Activated CD8-positive, alpha-beta T cell treated with anti-CD3 and anti-CD28 coated beads for 36 hours (primary cell): Measurements from ENCODE around the gene TUNAR. TPM values are rescaled to one million over a fixed set of nuclear protein-coding genes. Genes with fewer than 3 reads are reported as not detected.

Experiments used
- ATAC-seq: fragments of 200-7000 bp; cut with Tn5 transposase; one replicate; pipeline ENCODE4 v1.10.0; 2021; ENCODE audit warnings: mild to moderate bottlenecking, moderate library complexity
- CTCF ChIA-PET: fragments of 350-600 bp; sonication (Branson Sonifier 250); formaldehyde crosslinking; loops from one replicate; lab custom pipeline; 2021; ENCODE audit warnings: antibody characterized with exemption; lab: Charles Lee
- POLR2A ChIA-PET: fragments of 350-600 bp; sonication (Branson Sonifier 250); formaldehyde crosslinking; loops from one replicate; lab custom pipeline; 2021; ENCODE audit warnings: antibody characterized with exemption; lab: Charles Lee
- DNase-seq: peaks from one replicate; pipeline ENCODE4 v3.0.0-alpha.2; 2020
- H3K27ac Mint-ChIP-seq: one replicate; pipeline ENCODE4 v1.8.0; 2021; ENCODE audit warnings: mild to moderate bottlenecking, mixed read lengths
- H3K27me3 Mint-ChIP-seq: one replicate; pipeline ENCODE4 v1.8.0; 2021; ENCODE audit warnings: mixed read lengths
- H3K36me3 Mint-ChIP-seq: one replicate; pipeline ENCODE4 v1.8.0; 2021; ENCODE audit warnings: low read depth, mixed read lengths
- H3K4me1 Mint-ChIP-seq: one replicate; pipeline ENCODE4 v1.8.0; 2021; ENCODE audit warnings: low read depth, mixed read lengths
- H3K4me3 Mint-ChIP-seq: one replicate; pipeline ENCODE4 v1.8.0; 2021; ENCODE audit warnings: mild to moderate bottlenecking, moderate library complexity, mixed read lengths
- H3K9me3 Mint-ChIP-seq: one replicate; pipeline ENCODE4 v1.8.0; 2021; ENCODE audit warnings: mixed read lengths
- CTCF ChIP-seq: fragments of 200-600 bp; IDR thresholded peaks from one replicate; pipeline ENCODE4 v1.8.0; 2022; ENCODE audit warnings: antibody characterized with exemption, mild to moderate bottlenecking
- intact Hi-C: fragments of 100-400 bp; cut with micrococcal nuclease; formaldehyde crosslinking; loops from one replicate; pipeline ENCODE4 v1.10.0; 2022
- total RNA-seq, 2 experiments: library from RNA; stranded (reverse); gene quantifications; one replicate each; pipeline ENCODE4 v1.2.3, GENCODE V29; 2021

The TUNAR gene
- total RNA-seq, 2 experiments from 2014 or later: not detected

GRCh38 chr14:95944462-95944861 is 67.8 kb downstream of the TUNAR start:
- Mint-ChIP-seq H3K4me1 (no peaks in the 10 kb centered on the region), H3K27ac (no peak overlapping the region), H3K27me3 (peaks cover 15% of the 10 kb centered on the region), H3K9me3 (peaks cover 3% of the 10 kb centered on the region), H3K4me3 (no peak overlapping the region), H3K36me3 (no peaks in the 10 kb centered on the region)
- ChIA-PET POLR2A (no interaction called here), CTCF (no interaction called here)
- no peak for TF ChIP-seq CTCF
- no peak for DNase-seq
- intact Hi-C loops: no loop called here
- no peak for ATAC-seq

GRCh38 chr14:95946867-95947266 is 70.2 kb downstream of the TUNAR start:
- Mint-ChIP-seq H3K27ac (no peak overlapping the region), H3K36me3 (no peaks in the 10 kb centered on the region), H3K9me3 (no peaks in the 10 kb centered on the region), H3K27me3 (peaks cover 17% of the 10 kb centered on the region), H3K4me3 (no peak overlapping the region), H3K4me1 (no peaks in the 10 kb centered on the region)
- intact Hi-C loops: no loop called here
- ATAC-seq: no peak
- DNase-seq: no peak
- TF ChIP-seq CTCF: no peak
- ChIA-PET CTCF (no interaction called here), POLR2A (no interaction called here)

- Mint-ChIP-seq H3K27me3 (peaks cover 17% of the 10 kb centered on the region), H3K36me3 (no peaks in the 10 kb centered on the region), H3K27ac (no peak overlapping the region), H3K4me3 (no peak overlapping the region), H3K4me1 (no peaks in the 10 kb centered on the region), H3K9me3 (no peaks in the 10 kb centered on the region)
- intact Hi-C loops: no loop called here
- POLR2A ChIA-PET: no interaction called here
- no peak for TF ChIP-seq CTCF
- DNase-seq: no peak
- no peak for ATAC-seq
- CTCF ChIA-PET: no interaction called here
Observed at GRCh38 chr14:95948558-95948981, 71.9 kb downstream of the TUNAR start.

GRCh38 chr14:95951359-95951758 is 74.7 kb downstream of the TUNAR start:
- H3K27ac Mint-ChIP-seq: no peak overlapping the region
- peaks cover 17% of the 10 kb centered on the region for H3K27me3 Mint-ChIP-seq
- ATAC-seq: no peak
- H3K9me3 Mint-ChIP-seq: no peaks in the 10 kb centered on the region
- H3K4me3 Mint-ChIP-seq: no peak overlapping the region
- H3K36me3 Mint-ChIP-seq: no peaks in the 10 kb centered on the region
- no peak for TF ChIP-seq CTCF
- ChIA-PET POLR2A (no interaction called here), CTCF (no interaction called here)
- no peak for DNase-seq
- intact Hi-C loops: no loop called here
- H3K4me1 Mint-ChIP-seq: no peaks in the 10 kb centered on the region

- ChIA-PET POLR2A (no interaction called here), CTCF (no interaction called here)
- no peak for TF ChIP-seq CTCF
- Mint-ChIP-seq H3K27me3 (peaks cover 13% of the 10 kb centered on the region), H3K27ac (no peak overlapping the region), H3K9me3 (no peaks in the 10 kb centered on the region), H3K4me3 (no peak overlapping the region), H3K4me1 (no peaks in the 10 kb centered on the region), H3K36me3 (no peaks in the 10 kb centered on the region)
- no peak for ATAC-seq
- no peak for DNase-seq
- intact Hi-C loops: no loop called here
Observed at GRCh38 chr14:95953111-95953724, 76.6 kb downstream of the TUNAR start.
